ENCODE measurements around the gene EIF1B. TPM values are rescaled to one million over a fixed set of nuclear protein-coding genes. Genes with fewer than 3 reads are reported as not detected.

Gene EIF1B
- total RNA-seq, 1 experiment from 2014 or later: 25.0 TPM

- Histone ChIP-seq H3K27ac (ENCODE audit: low read length) (no peak overlapping the region), H3K4me3 (ENCODE audit: low read depth in 2 of 2, low read length in 2 of 2) (no peak overlapping the region), H3K9me3 (ENCODE audit: control insufficient read depth, insufficient read depth, low read depth, low read length) (no peaks in the 10 kb centered on the region), H3K36me3 (ENCODE audit: control insufficient read depth, insufficient read depth, low read length) (no peaks in the 10 kb centered on the region), H3K27me3 (ENCODE audit: control insufficient read depth, insufficient read depth, low read length) (no peaks in the 10 kb centered on the region), H3K4me1 (ENCODE audit: control insufficient read depth, insufficient read depth, low read length) (no peaks in the 10 kb centered on the region)
- intact Hi-C loops (cut with micrococcal nuclease; ENCODE audit: unreplicated experiment) (no loop called here), in situ Hi-C loops (cut with HindIII; ENCODE audit: low pct_unique_long_range_greater_than_20kb, low sequenced_read_pairs) (no loop called here)
- CTCF ChIA-PET: no interaction called here
- ATAC-seq: no peak
- no peak for DNase-seq (ENCODE audit: low read depth, low spot score)
- no peak for TF ChIP-seq REST (IDR thresholded peaks at IDR 0.05; ENCODE audit: insufficient read depth in 1 of 2, low read depth in 2 of 2, low read length in 1 of 2)
- TF ChIP-seq SIN3A (IDR thresholded peaks at IDR 0.05; ENCODE audit: borderline replicate concordance, insufficient read depth, low read depth, low read length): no peak
- no TSS peak for BruUV-seq (replicated peaks)
- POLR2A ChIA-PET: interaction anchor here (0.6 kb wide), 1 partner anchor 19 kb away, joined by 5 read pairs; no protein-coding TSS in a partner anchor
Measured at GRCh38 chr3:40304352-40304751, 5.2 kb upstream of the EIF1B start.

DNA sequence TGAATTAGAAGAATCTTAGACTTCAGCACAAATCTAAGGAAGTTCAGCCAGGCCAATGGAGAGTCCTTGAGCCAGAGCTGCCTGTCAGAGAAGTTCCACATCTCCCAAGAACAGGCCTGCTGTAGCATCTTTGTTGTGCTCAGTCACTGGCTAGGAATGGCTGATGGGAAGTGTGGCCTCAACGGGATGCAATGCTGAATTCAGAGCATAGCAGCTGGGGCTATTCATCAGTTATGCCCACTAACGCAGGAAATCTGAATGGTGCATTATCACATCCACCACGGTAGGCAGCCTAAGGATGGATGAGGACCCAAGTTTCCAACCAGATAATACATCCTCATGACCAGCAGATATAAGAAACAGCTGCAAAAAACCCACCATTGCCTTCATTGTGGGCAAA lies 3.2 kb upstream of the EIF1B start:
- no peaks in the 10 kb centered on the region; the same call in 1 of the 2 replicates for H3K4me1 ChIP-seq (ENCODE audit: control insufficient read depth, insufficient read depth, low read length)
- intact Hi-C loops (cut with micrococcal nuclease; ENCODE audit: unreplicated experiment) (no loop called here), in situ Hi-C loops (cut with HindIII; ENCODE audit: low pct_unique_long_range_greater_than_20kb, low sequenced_read_pairs) (no loop called here)
- CTCF ChIA-PET: no interaction called here
- no peaks in the 10 kb centered on the region for H3K9me3 ChIP-seq (ENCODE audit: control insufficient read depth, insufficient read depth, low read depth, low read length)
- TF ChIP-seq, protein P1, sequence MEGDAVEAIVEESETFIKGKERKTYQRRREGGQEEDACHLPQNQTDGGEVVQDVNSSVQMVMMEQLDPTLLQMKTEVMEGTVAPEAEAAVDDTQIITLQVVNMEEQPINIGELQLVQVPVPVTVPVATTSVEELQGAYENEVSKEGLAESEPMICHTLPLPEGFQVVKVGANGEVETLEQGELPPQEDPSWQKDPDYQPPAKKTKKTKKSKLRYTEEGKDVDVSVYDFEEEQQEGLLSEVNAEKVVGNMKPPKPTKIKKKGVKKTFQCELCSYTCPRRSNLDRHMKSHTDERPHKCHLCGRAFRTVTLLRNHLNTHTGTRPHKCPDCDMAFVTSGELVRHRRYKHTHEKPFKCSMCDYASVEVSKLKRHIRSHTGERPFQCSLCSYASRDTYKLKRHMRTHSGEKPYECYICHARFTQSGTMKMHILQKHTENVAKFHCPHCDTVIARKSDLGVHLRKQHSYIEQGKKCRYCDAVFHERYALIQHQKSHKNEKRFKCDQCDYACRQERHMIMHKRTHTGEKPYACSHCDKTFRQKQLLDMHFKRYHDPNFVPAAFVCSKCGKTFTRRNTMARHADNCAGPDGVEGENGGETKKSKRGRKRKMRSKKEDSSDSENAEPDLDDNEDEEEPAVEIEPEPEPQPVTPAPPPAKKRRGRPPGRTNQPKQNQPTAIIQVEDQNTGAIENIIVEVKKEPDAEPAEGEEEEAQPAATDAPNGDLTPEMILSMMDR (IDR thresholded peaks at IDR 0.05): no peak
- TF ChIP-seq REST (IDR thresholded peaks at IDR 0.05; ENCODE audit: insufficient read depth in 1 of 2, low read depth in 2 of 2, low read length in 1 of 2) (no peak), TCF7L2 (IDR thresholded peaks at IDR 0.05; ENCODE audit: low read depth, low read length) (no peak), SIN3A (IDR thresholded peaks at IDR 0.05; ENCODE audit: borderline replicate concordance, insufficient read depth, low read depth, low read length) (no peak), POLR2AphosphoS5 (IDR thresholded peaks at IDR 0.05; ENCODE audit: low read depth, low read length) (no peak)
- DNase-seq (ENCODE audit: low read depth, low spot score) (no peak), ATAC-seq (no peak)
- H3K36me3 ChIP-seq (ENCODE audit: control insufficient read depth, insufficient read depth, low read length): peaks cover 12% of the 10 kb centered on the region
- POLR2A ChIA-PET: no interaction called here
- H3K27ac ChIP-seq (ENCODE audit: low read length): no peak overlapping the region
- no peak overlapping the region for H3K4me3 ChIP-seq (ENCODE audit: low read depth in 2 of 2, low read length in 2 of 2)
- no TSS peak for BruUV-seq (replicated peaks)
- no peaks in the 10 kb centered on the region for H3K27me3 ChIP-seq (ENCODE audit: control insufficient read depth, insufficient read depth, low read length)
